Measurements from ENCODE around the gene NOS1. TPM values are rescaled to one million over a fixed set of nuclear protein-coding genes. Genes with fewer than 3 reads are reported as not detected.

NOS1 gene
- total RNA-seq, 2 experiments from 2014 or later, result not detected

DNA sequence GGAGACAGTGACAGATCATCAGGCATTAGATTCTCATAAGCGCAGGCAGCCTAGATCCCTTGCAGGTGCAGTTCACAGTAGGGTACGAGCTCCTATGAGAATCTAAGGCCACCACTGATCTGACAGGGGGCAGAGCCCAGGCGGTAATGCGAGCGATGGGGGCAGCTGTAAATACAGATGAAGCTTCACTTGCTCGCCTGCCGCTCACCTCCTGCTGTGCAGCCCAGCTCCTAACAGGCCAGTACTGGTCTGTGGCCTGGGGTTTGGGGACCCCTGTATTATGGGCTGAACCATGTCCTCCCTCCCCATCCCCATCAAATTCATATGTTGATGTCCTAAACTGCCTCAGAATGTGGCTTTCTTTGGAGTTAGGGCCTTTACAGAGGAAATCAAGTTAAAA lies 63.2 kb downstream of the NOS1 start:
- TF ChIP-seq, protein P1, sequence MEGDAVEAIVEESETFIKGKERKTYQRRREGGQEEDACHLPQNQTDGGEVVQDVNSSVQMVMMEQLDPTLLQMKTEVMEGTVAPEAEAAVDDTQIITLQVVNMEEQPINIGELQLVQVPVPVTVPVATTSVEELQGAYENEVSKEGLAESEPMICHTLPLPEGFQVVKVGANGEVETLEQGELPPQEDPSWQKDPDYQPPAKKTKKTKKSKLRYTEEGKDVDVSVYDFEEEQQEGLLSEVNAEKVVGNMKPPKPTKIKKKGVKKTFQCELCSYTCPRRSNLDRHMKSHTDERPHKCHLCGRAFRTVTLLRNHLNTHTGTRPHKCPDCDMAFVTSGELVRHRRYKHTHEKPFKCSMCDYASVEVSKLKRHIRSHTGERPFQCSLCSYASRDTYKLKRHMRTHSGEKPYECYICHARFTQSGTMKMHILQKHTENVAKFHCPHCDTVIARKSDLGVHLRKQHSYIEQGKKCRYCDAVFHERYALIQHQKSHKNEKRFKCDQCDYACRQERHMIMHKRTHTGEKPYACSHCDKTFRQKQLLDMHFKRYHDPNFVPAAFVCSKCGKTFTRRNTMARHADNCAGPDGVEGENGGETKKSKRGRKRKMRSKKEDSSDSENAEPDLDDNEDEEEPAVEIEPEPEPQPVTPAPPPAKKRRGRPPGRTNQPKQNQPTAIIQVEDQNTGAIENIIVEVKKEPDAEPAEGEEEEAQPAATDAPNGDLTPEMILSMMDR (conservative IDR thresholded peaks at IDR 0.05; ENCODE audit: low read length), result no peak
- intact Hi-C loops (cut with micrococcal nuclease; ENCODE audit: unreplicated experiment), result no loop called here
- H2AFZ ChIP-seq (ENCODE audit: low read length), result no peak overlapping the region
- no peaks in the 10 kb centered on the region for H3K9me2 ChIP-seq (ENCODE audit: insufficient read depth, low read length)
- ChIA-PET CTCF (ENCODE audit: unreplicated experiment) (no interaction called here), POLR2A (interaction anchor here (1.1 kb wide), 1 partner anchor 17 kb away, joined by 6 read pairs; no protein-coding TSS in a partner anchor)
- no peak for DNase-seq (ENCODE audit: low spot score)
- H3K36me3 ChIP-seq (ENCODE audit: insufficient read depth, low read length), result no peaks in the 10 kb centered on the region
- H3K79me2 ChIP-seq (ENCODE audit: insufficient read depth, low read depth, low read length), result no peaks in the 10 kb centered on the region
- no peaks in the 10 kb centered on the region for H3K9me3 ChIP-seq (ENCODE audit: low read length)
- no peak overlapping the region for H3K4me3 ChIP-seq (ENCODE audit: low read depth, low read length, poor library complexity, severe bottlenecking)
- no peaks in the 10 kb centered on the region for H3K4me1 ChIP-seq (ENCODE audit: insufficient read depth, low read length, poor library complexity, severe bottlenecking)
- H4K20me1 ChIP-seq (ENCODE audit: insufficient read depth, low read length), result no peaks in the 10 kb centered on the region
- H3K4me2 ChIP-seq (ENCODE audit: low read length), result no peak overlapping the region
- no peak overlapping the region for H3K27ac ChIP-seq (ENCODE audit: low read depth, low read length, poor library complexity, severe bottlenecking)
- no TSS peak for BruUV-seq (replicated peaks)

DNA sequence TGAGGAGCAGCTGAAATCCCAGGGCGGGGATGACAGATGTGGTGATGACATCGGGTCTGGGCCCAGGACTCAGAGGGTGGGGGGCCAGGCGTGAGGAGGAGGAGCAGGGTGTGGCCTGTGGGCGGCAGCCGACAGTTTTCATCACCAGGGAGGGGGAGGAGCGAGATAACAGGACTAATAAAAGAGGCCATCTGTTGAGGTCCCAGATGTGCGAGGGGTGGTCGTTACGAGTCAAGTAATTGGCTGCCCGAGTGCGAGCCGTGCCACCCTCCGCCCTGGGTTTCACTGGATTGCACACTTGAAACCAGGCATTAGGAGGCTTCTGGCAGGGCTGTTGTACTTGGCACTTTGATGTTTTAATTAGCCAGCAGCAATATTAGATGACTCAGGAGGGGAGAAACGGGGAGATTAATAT lies 67.2 kb downstream of the NOS1 start:
- TF ChIP-seq, protein P1 (conservative IDR thresholded peaks at IDR 0.05; ENCODE audit: low read length), result no peak
- Histone ChIP-seq H3K79me2 (ENCODE audit: insufficient read depth, low read depth, low read length) (no peaks in the 10 kb centered on the region), H3K9me2 (ENCODE audit: insufficient read depth, low read length) (no peaks in the 10 kb centered on the region), H3K4me2 (ENCODE audit: low read length) (no peak overlapping the region), H3K4me3 (ENCODE audit: low read depth, low read length, poor library complexity, severe bottlenecking) (no peak overlapping the region), H3K9me3 (ENCODE audit: low read length) (no peaks in the 10 kb centered on the region), H3K27ac (ENCODE audit: low read depth, low read length, poor library complexity, severe bottlenecking) (no peak overlapping the region), H2AFZ (ENCODE audit: low read length) (no peak overlapping the region), H4K20me1 (ENCODE audit: insufficient read depth, low read length) (no peaks in the 10 kb centered on the region), H3K36me3 (ENCODE audit: insufficient read depth, low read length) (no peaks in the 10 kb centered on the region), H3K4me1 (ENCODE audit: insufficient read depth, low read length, poor library complexity, severe bottlenecking) (no peaks in the 10 kb centered on the region)
- DNase-seq (ENCODE audit: low spot score), result no peak
- CTCF ChIA-PET (ENCODE audit: unreplicated experiment), result no interaction called here
- POLR2A ChIA-PET, result no interaction called here
- intact Hi-C loops (cut with micrococcal nuclease; ENCODE audit: unreplicated experiment), result no loop called here
- BruUV-seq (replicated peaks), result no TSS peak

DNA sequence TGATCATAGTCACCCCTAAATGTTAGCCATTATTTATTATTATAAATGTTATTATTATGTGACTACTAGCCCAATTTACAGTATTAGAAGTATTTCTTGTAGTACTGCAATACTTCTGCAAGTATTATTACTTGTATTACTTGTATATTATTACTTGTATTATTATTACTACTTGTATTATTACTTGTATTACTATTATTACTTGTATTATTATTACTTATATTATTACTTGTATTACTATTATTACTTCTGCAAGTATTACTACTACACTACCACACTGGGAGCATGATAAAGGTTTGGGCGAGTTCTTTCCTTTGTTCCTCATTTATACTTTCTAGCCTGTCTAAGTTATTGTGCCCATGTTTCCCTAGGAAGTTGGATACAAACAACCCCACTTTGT lies 67.9 kb downstream of the NOS1 start:
- H3K36me3 ChIP-seq (ENCODE audit: insufficient read depth, low read length), result no peaks in the 10 kb centered on the region
- CTCF ChIA-PET (ENCODE audit: unreplicated experiment), result no interaction called here
- no peaks in the 10 kb centered on the region for H3K79me2 ChIP-seq (ENCODE audit: insufficient read depth, low read depth, low read length)
- BruUV-seq (replicated peaks), result no TSS peak
- no peaks in the 10 kb centered on the region for H3K9me3 ChIP-seq (ENCODE audit: low read length)
- no peak overlapping the region for H3K4me2 ChIP-seq (ENCODE audit: low read length)
- no peak for TF ChIP-seq EZH2phosphoT487 (IDR thresholded peaks at IDR 0.05; ENCODE audit: borderline replicate concordance, low read depth, low read length)
- TF ChIP-seq, protein P1 (conservative IDR thresholded peaks at IDR 0.05; ENCODE audit: low read length), result no peak
- no peak overlapping the region for H3K27ac ChIP-seq (ENCODE audit: low read depth, low read length, poor library complexity, severe bottlenecking)
- POLR2A ChIA-PET, result interaction anchor here (0.6 kb wide), 1 partner anchor 1114 kb away, joined by 3 read pairs; no protein-coding TSS in a partner anchor
- no peak overlapping the region for H3K4me3 ChIP-seq (ENCODE audit: low read depth, low read length, poor library complexity, severe bottlenecking)
- no peaks in the 10 kb centered on the region for H3K9me2 ChIP-seq (ENCODE audit: insufficient read depth, low read length)
- DNase-seq (ENCODE audit: low spot score), result no peak
- H3K4me1 ChIP-seq (ENCODE audit: insufficient read depth, low read length, poor library complexity, severe bottlenecking), result no peaks in the 10 kb centered on the region
- intact Hi-C loops (cut with micrococcal nuclease; ENCODE audit: unreplicated experiment), result no loop called here
- no peaks in the 10 kb centered on the region for H4K20me1 ChIP-seq (ENCODE audit: insufficient read depth, low read length)
- no peak overlapping the region for H2AFZ ChIP-seq (ENCODE audit: low read length)
